GM23338 (cell line): ENCODE measurements around the gene CNST. TPM values are rescaled to one million over a fixed set of nuclear protein-coding genes. Genes with fewer than 3 reads are reported as not detected.
A peak's percentile ranks its signal among the peaks of the same experiment; 100 is the strongest.

Experiments
- ATAC-seq: fragments of 200-7000 bp; cut with Tn5 transposase; 3 replicates; pipeline ENCODE4 v1.9.1; 2020
- DNase-seq: peaks from one replicate; pipeline ENCODE4 v3.0.0-alpha.2; 2015; ENCODE audit warnings: low spot score
- H2AFZ ChIP-seq: fragments of 200-600 bp; sonication (generic); 2 replicates; pipeline ENCODE4 v1.8.0; 2016; ENCODE audit warnings: antibody characterized with exemption, mild to moderate bottlenecking, moderate library complexity
- H3F3A ChIP-seq: fragments of 200-600 bp; sonication (generic); replicated peaks from 2 replicates; pipeline ENCODE4 v1.8.0; 2017; ENCODE audit warnings: antibody characterized with exemption, mixed run types, low read depth
- H3K27ac ChIP-seq: fragments of 200-600 bp; sonication (generic); 2 replicates; pipeline ENCODE4 v1.6.1; 2016; ENCODE audit warnings: low read depth
- H3K27me3 ChIP-seq: fragments of 200-600 bp; sonication (generic); 2 replicates; pipeline ENCODE4 v1.8.0; 2016; ENCODE audit warnings: mild to moderate bottlenecking, mixed run types, moderate library complexity; ENCODE audit not compliant: insufficient read depth
- H3K36me3 ChIP-seq: fragments of 200-600 bp; sonication (generic); 2 replicates; pipeline ENCODE4 v1.8.0; 2016; ENCODE audit warnings: mild to moderate bottlenecking; ENCODE audit not compliant: insufficient read depth
- H3K4me1 ChIP-seq: fragments of 200-600 bp; sonication (generic); 2 replicates; pipeline ENCODE4 v1.8.0; 2016; ENCODE audit warnings: mild to moderate bottlenecking, moderate library complexity; ENCODE audit not compliant: insufficient read depth
- H3K4me2 ChIP-seq: fragments of 200-600 bp; sonication (generic); 2 replicates; pipeline ENCODE4 v1.7.1; 2017; ENCODE audit warnings: mixed run types
- H3K4me3 ChIP-seq: fragments of 200-600 bp; sonication (generic); 2 replicates; pipeline ENCODE4 v1.6.1; 2016; ENCODE audit warnings: mixed run types
- H3K79me2 ChIP-seq: fragments of 200-600 bp; sonication (generic); replicated peaks from 2 replicates; pipeline ENCODE4 v1.8.0; 2017; ENCODE audit warnings: mild to moderate bottlenecking; ENCODE audit not compliant: insufficient read depth
- H3K9me2 ChIP-seq: fragments of 200-600 bp; sonication (generic); 2 replicates; pipeline ENCODE4 v1.8.0; 2017; ENCODE audit not compliant: insufficient read depth
- H4K20me1 ChIP-seq: fragments of 200-600 bp; sonication (generic); replicated peaks from 2 replicates; pipeline ENCODE4 v1.8.0; 2017; ENCODE audit warnings: mild to moderate bottlenecking; ENCODE audit not compliant: insufficient read depth
- H3K27ac Mint-ChIP-seq: 2 replicates; pipeline ENCODE4 v1.8.0; 2020; ENCODE audit warnings: inconsistent platforms, mild to moderate bottlenecking, moderate library complexity, mixed read lengths
- H3K27me3 Mint-ChIP-seq: 3 replicates; pipeline ENCODE4 v1.8.0; 2022; ENCODE audit warnings: low read depth, mild to moderate bottlenecking, moderate library complexity, mixed read lengths, inconsistent platforms; ENCODE audit not compliant: insufficient read depth, poor library complexity
- H3K36me3 Mint-ChIP-seq: 3 replicates; pipeline ENCODE4 v1.8.0; 2021; ENCODE audit warnings: low read depth, mild to moderate bottlenecking, inconsistent platforms, moderate library complexity, mixed read lengths
- H3K4me1 Mint-ChIP-seq: 3 replicates; pipeline ENCODE4 v1.8.0; 2020; ENCODE audit warnings: mild to moderate bottlenecking, inconsistent platforms, mixed read lengths
- H3K4me3 Mint-ChIP-seq: 3 replicates; pipeline ENCODE4 v1.8.0; 2021; ENCODE audit warnings: moderate library complexity, mild to moderate bottlenecking, inconsistent platforms, mixed read lengths
- H3K9me3 Mint-ChIP-seq: 3 replicates; pipeline ENCODE4 v1.8.0; 2020; ENCODE audit warnings: moderate library complexity, mild to moderate bottlenecking, inconsistent platforms, mixed read lengths
- CREB1 ChIP-seq: fragments of 250-450 bp; sonication (Bioruptor Pico); IDR thresholded peaks from 2 replicates; pipeline ENCODE4 v1.5.0; 2020; ENCODE audit warnings: low read depth, mild to moderate bottlenecking, moderate library complexity
- CTCF ChIP-seq, 2 experiments: fragments of 200-600 bp in 1 of 2; sonication (generic) in 1 of 2; conservative IDR thresholded peaks; 2 replicates each; pipeline versions ENCODE4 v1.5.1 to v1.6.1; 2016 to 2017; ENCODE audit warnings: antibody characterized with exemption in 2 of 2, low read depth in 2 of 2, mild to moderate bottlenecking in 2 of 2, moderate library complexity in 1 of 2
- ETS1 ChIP-seq: IDR thresholded peaks from 2 replicates; pipeline ENCODE4 v1.6.1; 2016; ENCODE audit warnings: antibody characterized with exemption
- EZH2 ChIP-seq: fragments of 200-600 bp; sonication (generic); IDR thresholded peaks from one replicate; pipeline ENCODE4 v1.8.0; 2017; ENCODE audit warnings: antibody characterized with exemption, mild to moderate bottlenecking, low read depth; ENCODE audit not compliant: unreplicated experiment
- EZH2phosphoT487 ChIP-seq: fragments of 200-600 bp; sonication (generic); IDR thresholded peaks from one replicate; pipeline ENCODE4 v1.8.1; 2018; ENCODE audit warnings: antibody characterized with exemption; ENCODE audit not compliant: unreplicated experiment
- STAT1 ChIP-seq: IDR thresholded peaks from one replicate; pipeline ENCODE4 v1.6.1; 2016; ENCODE audit warnings: antibody characterized with exemption; ENCODE audit not compliant: unreplicated experiment
- ZNF114 ChIP-seq: fragments of 250-450 bp; sonication (Bioruptor Pico); IDR thresholded peaks from 2 replicates; pipeline ENCODE4 v1.5.0; 2020; ENCODE audit warnings: mild to moderate bottlenecking, moderate library complexity
- ZNF331 ChIP-seq: fragments of 250-450 bp; sonication (Bioruptor Pico); IDR thresholded peaks from 2 replicates; pipeline ENCODE4 v1.5.0; 2020; ENCODE audit warnings: low read depth, mild to moderate bottlenecking, moderate library complexity
- ZNF462 ChIP-seq: fragments of 250-450 bp; sonication (Bioruptor Pico); IDR thresholded peaks from 2 replicates; pipeline ENCODE4 v1.5.0; 2020; ENCODE audit warnings: mild to moderate bottlenecking, moderate library complexity
- polyA plus RNA-seq: library from polyadenylated mRNA; unstranded; fragments of >200 nt; fragmentation: Nextera tagmentation; extraction: Ambion mirVana; gene quantifications from 2 replicates; pipeline ENCODE4 v1.2.1, GENCODE V29; 2016
- total RNA-seq: library from RNA; depleted of rRNA; stranded (reverse); fragments of >200 nt; shearing (Covaris generic); gene quantifications from 2 replicates; pipeline ENCODE4 v1.2.3, GENCODE V29; 2014

The CNST gene
- total and polyA plus RNA-seq, 2 experiments from 2014 or later, result 8.1 to 17.6 TPM

- TF ChIP-seq ZNF462 (CRISPR knock-in tag) (no peak), ZNF331 (no peak), ETS1 (no peak), ZNF114 (CRISPR knock-in tag) (no peak), EZH2phosphoT487 (no peak)
Observed at GRCh38 chr1:246698466-246699094, 132.3 kb downstream of the CNST start (continued).

GRCh38 chr1:246699095-246699735 lies 133.0 kb downstream of the CNST start:
- Histone ChIP-seq H4K20me1 (no peaks in the 10 kb centered on the region), H3K36me3 (no peaks in the 10 kb centered on the region; the same call in 1 of the 2 replicates), H3K27ac (no peak overlapping the region), H3K4me3 (peak overlapping the region; percentile 37; the same call in 1 of the 2 replicates), H3K9me2 (no peaks in the 10 kb centered on the region), H3K27me3 (no peaks in the 10 kb centered on the region), H3K79me2 (no peaks in the 10 kb centered on the region), H3K4me1 (no peaks in the 10 kb centered on the region), H3K4me2 (0 out of 2 replicates have a peak overlapping the region, but pooled peaks have one; percentile 56), H2AFZ (peak overlapping the region; percentile 52; the same call in 1 of the 2 replicates), H3F3A (no peaks in the 10 kb centered on the region)
- Mint-ChIP-seq H3K36me3 (peaks cover 9% of the 10 kb centered on the region), H3K27ac (no peak overlapping the region), H3K27me3 (peaks cover 17% of the 10 kb centered on the region), H3K9me3 (peaks cover 21% of the 10 kb centered on the region), H3K4me3 (peak overlapping the region; percentile 46), H3K4me1 (no peaks in the 10 kb centered on the region; the same call in 2 of the 3 replicates)
- ATAC-seq (peak; percentile 86), DNase-seq (peak; percentile 95)
- no peak for TF ChIP-seq EZH2
- TF ChIP-seq STAT1, result no peak
- peak; percentile 85 to 93 for TF ChIP-seq CTCF (conservative IDR thresholded peaks at IDR 0.05; ENCODE audit: low read depth in 2 of 2)
- 0 out of 2 replicates have a peak, but pooled peaks have one; percentile 36 for TF ChIP-seq CREB1 (CRISPR knock-in tag)
